Neural cell (in vitro differentiated cells): ENCODE data around the gene ATG7.

Experiments used
- EP300 ChIP-seq: fragments of 450-650 bp; conservative IDR thresholded peaks from 2 replicates; pipeline ENCODE4 v1.6.1; 2014; ENCODE audit warnings: antibody characterized with exemption, mild to moderate bottlenecking, moderate library complexity; ENCODE audit not compliant: poor library complexity, severe bottlenecking
- EZH2 ChIP-seq: fragments of 200-600, 300-800 bp; shearing (Covaris generic), sonication (generic); IDR thresholded peaks from 2 replicates; pipeline ENCODE4 v1.6.1; 2014; ENCODE audit warnings: antibody characterized with exemption, low read length, borderline replicate concordance, mild to moderate bottlenecking; ENCODE audit not compliant: insufficient read depth, poor library complexity, severe bottlenecking
- POLR2AphosphoS5 ChIP-seq: IDR thresholded peaks from 2 replicates; pipeline ENCODE4 v1.6.1; 2012
- RAD21 ChIP-seq: fragments of 450-650 bp; conservative IDR thresholded peaks from 2 replicates; pipeline ENCODE4 v1.6.1; 2014; ENCODE audit warnings: antibody characterized with exemption, mild to moderate bottlenecking, moderate library complexity
- TAF1 ChIP-seq: IDR thresholded peaks from 2 replicates; pipeline ENCODE4 v1.6.1; 2012; ENCODE audit warnings: low read depth
- TF ChIP-seq, protein P1 (sequence below): fragments of 450-650 bp; IDR thresholded peaks from 2 replicates; pipeline ENCODE4 v1.5.1; 2014; ENCODE audit warnings: antibody characterized with exemption, mild to moderate bottlenecking, moderate library complexity; ENCODE audit not compliant: poor library complexity, severe bottlenecking
- TF ChIP-seq, protein P2 (sequence below): IDR thresholded peaks from 2 replicates; pipeline ENCODE4 v1.6.1; 2012; ENCODE audit warnings: borderline replicate concordance

DNA sequence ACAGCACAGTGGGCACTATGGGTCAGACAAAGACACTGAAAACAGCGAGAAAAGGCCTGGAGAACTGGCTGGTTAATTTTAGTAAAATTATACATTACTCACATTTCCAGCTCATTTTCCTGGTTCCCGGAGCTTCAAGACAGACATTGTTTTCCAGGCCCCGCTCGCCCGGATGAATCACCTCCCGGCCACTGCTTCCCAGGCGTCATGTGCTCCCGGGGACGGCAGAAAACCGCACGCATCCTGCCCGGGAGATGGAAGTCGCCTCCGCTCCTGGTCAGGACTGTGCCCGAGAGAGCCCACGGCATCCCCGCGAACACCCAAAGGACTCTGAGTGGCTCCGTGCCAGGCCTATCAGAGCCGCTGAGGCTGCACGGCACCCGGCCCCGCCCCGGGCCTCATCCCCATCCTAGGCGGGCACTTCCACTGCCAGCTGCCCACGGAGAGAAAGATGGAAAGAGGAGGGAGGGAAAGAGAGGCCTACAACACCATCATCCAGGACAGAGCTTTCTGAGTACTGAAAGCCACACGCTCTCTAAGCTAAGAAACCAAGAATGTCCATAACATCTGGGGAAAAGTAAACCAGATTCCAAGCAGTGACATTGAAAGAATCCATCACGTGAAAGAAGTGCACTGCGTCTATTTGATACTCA, 296.4 kb downstream of the ATG7 start:
- TF ChIP-seq, protein P1, sequence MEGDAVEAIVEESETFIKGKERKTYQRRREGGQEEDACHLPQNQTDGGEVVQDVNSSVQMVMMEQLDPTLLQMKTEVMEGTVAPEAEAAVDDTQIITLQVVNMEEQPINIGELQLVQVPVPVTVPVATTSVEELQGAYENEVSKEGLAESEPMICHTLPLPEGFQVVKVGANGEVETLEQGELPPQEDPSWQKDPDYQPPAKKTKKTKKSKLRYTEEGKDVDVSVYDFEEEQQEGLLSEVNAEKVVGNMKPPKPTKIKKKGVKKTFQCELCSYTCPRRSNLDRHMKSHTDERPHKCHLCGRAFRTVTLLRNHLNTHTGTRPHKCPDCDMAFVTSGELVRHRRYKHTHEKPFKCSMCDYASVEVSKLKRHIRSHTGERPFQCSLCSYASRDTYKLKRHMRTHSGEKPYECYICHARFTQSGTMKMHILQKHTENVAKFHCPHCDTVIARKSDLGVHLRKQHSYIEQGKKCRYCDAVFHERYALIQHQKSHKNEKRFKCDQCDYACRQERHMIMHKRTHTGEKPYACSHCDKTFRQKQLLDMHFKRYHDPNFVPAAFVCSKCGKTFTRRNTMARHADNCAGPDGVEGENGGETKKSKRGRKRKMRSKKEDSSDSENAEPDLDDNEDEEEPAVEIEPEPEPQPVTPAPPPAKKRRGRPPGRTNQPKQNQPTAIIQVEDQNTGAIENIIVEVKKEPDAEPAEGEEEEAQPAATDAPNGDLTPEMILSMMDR, result no peak
- TF ChIP-seq POLR2AphosphoS5 (no peak), EP300 (no peak), EZH2 (no peak), RAD21 (no peak), TAF1 (no peak)
- TF ChIP-seq, protein P2, sequence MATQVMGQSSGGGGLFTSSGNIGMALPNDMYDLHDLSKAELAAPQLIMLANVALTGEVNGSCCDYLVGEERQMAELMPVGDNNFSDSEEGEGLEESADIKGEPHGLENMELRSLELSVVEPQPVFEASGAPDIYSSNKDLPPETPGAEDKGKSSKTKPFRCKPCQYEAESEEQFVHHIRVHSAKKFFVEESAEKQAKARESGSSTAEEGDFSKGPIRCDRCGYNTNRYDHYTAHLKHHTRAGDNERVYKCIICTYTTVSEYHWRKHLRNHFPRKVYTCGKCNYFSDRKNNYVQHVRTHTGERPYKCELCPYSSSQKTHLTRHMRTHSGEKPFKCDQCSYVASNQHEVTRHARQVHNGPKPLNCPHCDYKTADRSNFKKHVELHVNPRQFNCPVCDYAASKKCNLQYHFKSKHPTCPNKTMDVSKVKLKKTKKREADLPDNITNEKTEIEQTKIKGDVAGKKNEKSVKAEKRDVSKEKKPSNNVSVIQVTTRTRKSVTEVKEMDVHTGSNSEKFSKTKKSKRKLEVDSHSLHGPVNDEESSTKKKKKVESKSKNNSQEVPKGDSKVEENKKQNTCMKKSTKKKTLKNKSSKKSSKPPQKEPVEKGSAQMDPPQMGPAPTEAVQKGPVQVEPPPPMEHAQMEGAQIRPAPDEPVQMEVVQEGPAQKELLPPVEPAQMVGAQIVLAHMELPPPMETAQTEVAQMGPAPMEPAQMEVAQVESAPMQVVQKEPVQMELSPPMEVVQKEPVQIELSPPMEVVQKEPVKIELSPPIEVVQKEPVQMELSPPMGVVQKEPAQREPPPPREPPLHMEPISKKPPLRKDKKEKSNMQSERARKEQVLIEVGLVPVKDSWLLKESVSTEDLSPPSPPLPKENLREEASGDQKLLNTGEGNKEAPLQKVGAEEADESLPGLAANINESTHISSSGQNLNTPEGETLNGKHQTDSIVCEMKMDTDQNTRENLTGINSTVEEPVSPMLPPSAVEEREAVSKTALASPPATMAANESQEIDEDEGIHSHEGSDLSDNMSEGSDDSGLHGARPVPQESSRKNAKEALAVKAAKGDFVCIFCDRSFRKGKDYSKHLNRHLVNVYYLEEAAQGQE, result no peak
